B cell (primary cell): ENCODE measurements around the gene STK4.

Source experiments
- EZH2 ChIP-seq: IDR thresholded peaks from 2 replicates; pipeline ENCODE4 v1.6.1; 2012; ENCODE audit warnings: borderline replicate concordance, low read depth, mild to moderate bottlenecking, moderate library complexity, low read length; ENCODE audit not compliant: insufficient read depth, poor library complexity, severe bottlenecking
- TF ChIP-seq, protein P1 (sequence below): fragments of 200-600 bp; IDR thresholded peaks from one replicate; pipeline ENCODE4 v1.8.0; 2022; ENCODE audit warnings: antibody characterized with exemption, mild to moderate bottlenecking

GRCh38 chr20:44952731-44953130 is 13.6 kb upstream of the STK4 start:
- TF ChIP-seq, protein P1, sequence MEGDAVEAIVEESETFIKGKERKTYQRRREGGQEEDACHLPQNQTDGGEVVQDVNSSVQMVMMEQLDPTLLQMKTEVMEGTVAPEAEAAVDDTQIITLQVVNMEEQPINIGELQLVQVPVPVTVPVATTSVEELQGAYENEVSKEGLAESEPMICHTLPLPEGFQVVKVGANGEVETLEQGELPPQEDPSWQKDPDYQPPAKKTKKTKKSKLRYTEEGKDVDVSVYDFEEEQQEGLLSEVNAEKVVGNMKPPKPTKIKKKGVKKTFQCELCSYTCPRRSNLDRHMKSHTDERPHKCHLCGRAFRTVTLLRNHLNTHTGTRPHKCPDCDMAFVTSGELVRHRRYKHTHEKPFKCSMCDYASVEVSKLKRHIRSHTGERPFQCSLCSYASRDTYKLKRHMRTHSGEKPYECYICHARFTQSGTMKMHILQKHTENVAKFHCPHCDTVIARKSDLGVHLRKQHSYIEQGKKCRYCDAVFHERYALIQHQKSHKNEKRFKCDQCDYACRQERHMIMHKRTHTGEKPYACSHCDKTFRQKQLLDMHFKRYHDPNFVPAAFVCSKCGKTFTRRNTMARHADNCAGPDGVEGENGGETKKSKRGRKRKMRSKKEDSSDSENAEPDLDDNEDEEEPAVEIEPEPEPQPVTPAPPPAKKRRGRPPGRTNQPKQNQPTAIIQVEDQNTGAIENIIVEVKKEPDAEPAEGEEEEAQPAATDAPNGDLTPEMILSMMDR = no peak
- TF ChIP-seq EZH2 = no peak
